NCI-H1048 (cell line): ENCODE results near the gene RANGAP1.
"Not testable (repeated sequence)": the region's sequence is repeated elsewhere in the genome, so short reads cannot be mapped to it uniquely, and the experiment has no call there.

Experiments
- DNase-seq: peaks from one replicate; lab custom pipeline; 2025; lab: John Stamatoyannopoulos, UW

Gene RANGAP1

GRCh38 chr22:41300661-41301060, 14.7 kb upstream of the RANGAP1 start:
- no peak for DNase-seq

- no peak for DNase-seq
These were observed 11.1 kb upstream of the RANGAP1 start for GRCh38 chr22:41296826-41297667.

- DNase-seq = not testable (repeated sequence)
These were observed 8.8 kb upstream of the RANGAP1 start for GRCh38 chr22:41294816-41295215.

- no peak for DNase-seq
These were observed 4.6 kb upstream of the RANGAP1 start for GRCh38 chr22:41290262-41291221.

- no peak for DNase-seq
These were observed 3.7 kb upstream of the RANGAP1 start for GRCh38 chr22:41289671-41290070.

GRCh38 chr22:41288245-41288946, 2.4 kb upstream of the RANGAP1 start:
- DNase-seq = no peak

- DNase-seq = no peak
These were observed 678 bp upstream of the RANGAP1 start for GRCh38 chr22:41286639-41287091.

GRCh38 chr22:41285441-41285819, 557 bp downstream of the RANGAP1 start:
- DNase-seq = no peak

- no peak for DNase-seq
These were observed 1.5 kb downstream of the RANGAP1 start for GRCh38 chr22:41284465-41284864.

- DNase-seq = no peak
These were observed 5.1 kb downstream of the RANGAP1 start for GRCh38 chr22:41280854-41281253.

GRCh38 chr22:41280065-41280464, 5.9 kb downstream of the RANGAP1 start:
- no peak for DNase-seq

- DNase-seq = no peak
These were observed 11.1 kb downstream of the RANGAP1 start for GRCh38 chr22:41274856-41275255.

GRCh38 chr22:41273128-41273527, 12.9 kb downstream of the RANGAP1 start:
- DNase-seq = no peak

- no peak for DNase-seq
These were observed 14.2 kb downstream of the RANGAP1 start for GRCh38 chr22:41271787-41272186.

GRCh38 chr22:41267958-41268357, 18.0 kb downstream of the RANGAP1 start:
- DNase-seq = no peak

GRCh38 chr22:41264408-41264941, 21.5 kb downstream of the RANGAP1 start:
- no peak for DNase-seq

- DNase-seq = no peak
These were observed 22.3 kb downstream of the RANGAP1 start for GRCh38 chr22:41263704-41264103.

GRCh38 chr22:41262250-41262765, 23.7 kb downstream of the RANGAP1 start:
- no peak for DNase-seq

GRCh38 chr22:41261541-41262249, 24.3 kb downstream of the RANGAP1 start:
- DNase-seq = no peak

- no peak for DNase-seq
These were observed 25.1 kb downstream of the RANGAP1 start for GRCh38 chr22:41260871-41261270.

GRCh38 chr22:41259756-41260155, 26.2 kb downstream of the RANGAP1 start:
- DNase-seq = not testable (repeated sequence)
